ENCODE results near the gene FAM168A. TPM values are rescaled to one million over a fixed set of nuclear protein-coding genes. Genes with fewer than 3 reads are reported as not detected.
A peak's percentile ranks its signal among the peaks of the same experiment; 100 is the strongest.

The FAM168A gene
- total RNA-seq, 1 experiment from 2014 or later: 21.1 TPM

- Histone ChIP-seq H3K4me1 (ENCODE audit: insufficient read depth, low read length) (no peaks in the 10 kb centered on the region), H3K23me2 (ENCODE audit: insufficient read length, low read depth, low read length, poor library complexity, severe bottlenecking) (no peaks in the 10 kb centered on the region), H4K91ac (ENCODE audit: insufficient read length, low read depth, low read length) (no peak overlapping the region), H3K9me3 (ENCODE audit: control insufficient read depth, low read depth, low read length) (no peaks in the 10 kb centered on the region), H4K20me1 (ENCODE audit: control insufficient read depth, insufficient read depth, insufficient read length) (no peaks in the 10 kb centered on the region), H3K9ac (ENCODE audit: extremely low read depth, insufficient read length, low read length) (no peak overlapping the region), H2BK5ac (ENCODE audit: insufficient read length, low read length) (no peak overlapping the region), H2BK12ac (ENCODE audit: insufficient read length, low read depth, low read length) (no peak overlapping the region), H3K27me3 (ENCODE audit: insufficient read depth, low read length) (no peaks in the 10 kb centered on the region), H4K8ac (replicated peaks; ENCODE audit: insufficient read length, low read depth, low read length) (no peak overlapping the region), H2AFZ (ENCODE audit: low read length) (no peak overlapping the region), H3K27ac (ENCODE audit: insufficient read length, low read depth, low read length) (no peak overlapping the region), H3K56ac (ENCODE audit: insufficient read length, low read depth, low read length) (no peak overlapping the region), H3T11ph (ENCODE audit: low read length) (no peak overlapping the region), H3K23ac (ENCODE audit: insufficient read length, low read depth, low read length) (no peak overlapping the region), H2AK5ac (ENCODE audit: insufficient read length, low read length) (no peak overlapping the region), H3K14ac (ENCODE audit: insufficient read depth, low read length) (no peak overlapping the region), H3K79me1 (ENCODE audit: insufficient read depth, low read depth, low read length, poor library complexity, severe bottlenecking) (no peaks in the 10 kb centered on the region), H3K4me2 (ENCODE audit: insufficient read depth, insufficient read length, low read length) (no peak overlapping the region), H3K79me2 (ENCODE audit: insufficient read depth, low read length) (no peaks in the 10 kb centered on the region), H2BK120ac (ENCODE audit: low read depth, low read length, poor library complexity, severe bottlenecking) (no peak overlapping the region), H3K4ac (ENCODE audit: low read depth, low read length) (no peak overlapping the region), H4K5ac (ENCODE audit: insufficient read length, low read depth, low read length) (no peak overlapping the region), H2BK15ac (ENCODE audit: low read depth, low read length) (no peak overlapping the region), H3K18ac (ENCODE audit: insufficient read length, low read depth, low read length) (no peak overlapping the region), H2BK20ac (ENCODE audit: low read depth, low read length, poor library complexity, severe bottlenecking) (no peak overlapping the region)
- H3K36me3 Mint-ChIP-seq (ENCODE audit: insufficient read depth in 1 of 3, low read depth in 3 of 3): no peaks in the 10 kb centered on the region
- H3K4me3 Mint-ChIP-seq: no peak overlapping the region
- H3K4me1 Mint-ChIP-seq: peaks cover 0 to 2% of the 10 kb centered on the region in 2 experiments; a peak in 1 of 4 replicates
- H3K27me3 Mint-ChIP-seq (ENCODE audit: low read depth): no peaks in the 10 kb centered on the region; the same call in 1 of the 2 replicates
- H3K9me3 Mint-ChIP-seq: no peaks in the 10 kb centered on the region
- WGBS (ENCODE audit: extremely low coverage, insufficient read length, low lambda C conversion rate): no CpG with 5 or more reads among the region's 1 CpG
- TF ChIP-seq CTCF (conservative IDR thresholded peaks at IDR 0.05): peak; percentile 45; the same call in 2 of the 3 replicates
- no peak overlapping the region for H3K27ac Mint-ChIP-seq
- no peak for DNase-seq
Measured at GRCh38 chr11:73466643-73467042, 131.3 kb downstream of the FAM168A start.
